HTERT RPE-1 (cell line): Measurements from ENCODE around the gene DUOXA2.
"Not testable (repeated sequence)": the region's sequence is repeated elsewhere in the genome, so short reads cannot be mapped to it uniquely, and the experiment has no call there.

Experiments
- in situ Hi-C: fragments of 300-500 bp; cut with MboI; formaldehyde crosslinking; loops from 4 replicates; pipeline ENCODE4 v1.14.3; 2020; ENCODE audit warnings: low sequenced_read_pairs

The DUOXA2 gene

GRCh38 chr15:45114076-45114750 is at the start of gene DUOXA2, which contains the start of gene DUOX2:
TSS of gene DUOXA2 (plus strand) at chr15:45114326. CDS start at chr15:45114606, 280 bp downstream.
TSS of gene DUOX2 (minus strand) at chr15:45114172. CDS start at chr15:45113411, 761 bp downstream.
- in situ Hi-C loops, result no loop called here

- in situ Hi-C loops, result no loop called here
These were observed 49.7 kb upstream of the DUOXA2 start for GRCh38 chr15:45064386-45064785.

DNA sequence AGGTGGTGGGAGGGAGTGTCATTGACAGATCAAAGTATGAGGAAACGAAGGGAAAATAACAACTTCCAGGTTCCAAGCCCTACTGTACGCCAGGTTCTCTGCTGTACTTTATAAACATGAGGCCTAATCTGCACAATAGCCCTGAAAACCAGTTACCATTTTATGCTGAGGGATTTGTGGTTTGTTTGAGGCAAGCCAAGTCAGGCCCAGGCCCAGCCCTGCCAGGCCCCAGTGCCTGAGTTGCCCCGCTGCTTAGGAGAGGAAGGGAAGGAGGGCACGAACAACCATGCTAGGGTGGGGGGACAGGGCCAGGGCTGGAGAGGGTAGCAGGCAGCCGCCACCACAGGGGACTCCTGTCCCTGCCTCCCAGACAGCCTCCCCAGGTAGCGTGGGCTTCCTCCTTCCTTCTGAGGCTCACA is 44.2 kb upstream of the DUOXA2 start:
- in situ Hi-C loops, result not testable (repeated sequence)

DNA sequence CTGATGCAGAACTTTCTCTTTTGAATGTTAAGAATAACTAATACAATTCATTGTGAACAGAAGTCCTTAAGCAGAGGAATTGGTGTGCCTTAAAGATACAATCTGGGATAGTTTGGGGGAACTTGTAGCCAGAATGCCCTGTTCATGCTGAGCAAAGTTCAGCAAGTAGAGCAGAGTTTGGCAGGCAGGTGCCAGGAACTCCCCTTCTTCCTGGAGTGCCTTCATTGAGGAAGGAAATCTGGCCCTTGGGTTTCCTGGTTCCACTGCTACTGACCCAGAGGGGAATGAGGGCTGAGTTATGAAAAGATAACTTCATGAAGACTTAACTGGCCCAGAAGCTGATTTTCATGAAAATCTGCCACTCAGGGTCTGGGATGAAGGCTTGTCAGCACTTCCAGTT is 40.5 kb upstream of the DUOXA2 start:
- in situ Hi-C loops, result not testable (repeated sequence)

DNA sequence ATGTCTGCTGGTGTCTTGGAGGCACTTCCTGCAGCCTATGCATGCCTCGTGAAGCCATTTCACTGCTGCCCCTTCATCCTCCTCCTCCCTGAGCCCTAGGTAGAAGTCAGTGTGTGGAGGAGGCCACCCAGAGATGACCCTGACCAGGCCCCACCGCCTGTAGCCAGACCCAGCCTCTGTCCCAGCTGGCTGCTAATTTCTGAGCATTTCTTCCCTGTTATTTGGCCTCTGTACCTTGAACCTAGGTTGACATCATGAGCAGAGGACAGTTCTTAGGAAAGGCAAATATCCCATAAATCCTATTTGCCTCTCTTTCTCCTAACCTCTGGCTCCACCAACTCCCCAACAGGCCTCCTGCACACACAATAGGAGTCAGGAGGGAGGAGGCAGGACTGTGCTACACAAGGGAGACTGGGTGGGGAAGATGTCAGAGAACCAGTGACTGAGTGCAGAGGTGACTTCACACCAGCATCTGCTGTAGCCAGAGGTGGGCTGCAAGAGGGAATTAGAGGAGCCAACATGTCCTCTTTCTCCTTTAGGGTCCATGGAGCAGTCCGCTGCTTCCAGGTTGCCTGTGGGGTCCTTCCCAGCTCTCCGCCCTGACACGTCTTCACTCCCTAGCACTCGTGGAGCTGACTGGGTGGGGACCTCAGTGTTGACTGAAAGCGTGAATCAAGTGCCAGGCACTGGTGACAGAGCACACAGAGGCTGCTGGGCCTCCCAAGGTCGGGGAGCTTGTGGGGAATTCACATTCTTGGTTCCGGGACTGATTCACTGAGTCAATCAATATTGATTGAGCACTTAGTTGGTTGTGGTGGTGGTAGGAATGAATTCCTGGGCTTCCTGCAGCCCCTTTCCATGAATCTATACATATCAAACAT is 38.4 kb upstream of the DUOXA2 start:
- in situ Hi-C loops, result not testable (repeated sequence)

GRCh38 chr15:45077391-45077790 is 36.7 kb upstream of the DUOXA2 start:
- in situ Hi-C loops, result not testable (repeated sequence)

DNA sequence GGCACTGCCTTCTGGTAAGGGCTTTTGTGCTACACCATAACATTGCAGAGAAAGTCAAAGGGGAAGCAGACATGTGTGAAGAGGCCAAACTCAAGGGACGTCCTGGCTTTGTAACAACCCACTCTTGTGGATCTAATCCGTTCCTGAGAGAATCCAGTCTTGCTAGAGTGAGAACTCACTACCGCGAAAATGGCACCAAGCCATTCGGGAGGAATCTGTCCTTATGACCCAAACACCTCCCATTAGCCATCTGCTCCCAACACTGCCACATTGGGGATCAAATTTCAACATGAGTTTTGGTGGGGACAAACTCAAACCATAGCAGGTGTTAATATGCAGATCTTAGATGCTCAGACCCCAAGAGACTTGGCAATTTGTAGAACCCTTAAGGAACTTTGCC is 34.9 kb upstream of the DUOXA2 start:
- in situ Hi-C loops, result not testable (repeated sequence)

DNA sequence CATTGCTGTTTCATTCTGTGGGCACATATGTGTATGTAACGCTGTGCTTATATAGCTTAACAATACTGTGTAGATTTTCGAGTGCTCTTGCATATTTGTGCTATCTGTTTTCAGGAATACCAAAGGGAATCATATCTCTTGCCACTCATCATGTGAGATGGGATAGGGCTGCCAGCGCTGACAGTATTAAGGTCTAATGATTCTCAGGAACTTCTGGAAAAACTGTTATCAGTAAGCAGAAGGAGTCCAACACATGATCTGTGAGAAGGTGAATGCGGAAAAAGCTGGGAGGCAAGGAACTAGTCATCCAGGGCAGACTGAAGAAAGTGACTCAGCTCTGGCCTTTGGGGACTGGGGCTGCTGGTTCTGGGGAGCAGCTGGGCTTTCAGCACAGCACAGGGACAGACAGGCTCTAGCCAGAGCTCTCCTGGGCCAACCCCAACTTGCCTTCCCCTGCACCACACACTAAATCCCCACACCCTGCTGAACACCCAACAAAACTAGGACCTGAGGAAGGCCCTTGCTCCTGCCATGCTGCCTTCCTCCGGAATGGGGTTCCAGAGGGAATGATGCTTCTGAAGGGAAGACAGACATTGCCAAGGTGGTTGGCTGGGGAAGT is 34.4 kb upstream of the DUOXA2 start:
- in situ Hi-C loops, result not testable (repeated sequence)

- in situ Hi-C loops, result not testable (repeated sequence)
These were observed 33.5 kb upstream of the DUOXA2 start for GRCh38 chr15:45080593-45080992.

GRCh38 chr15:45082412-45082811 is 31.7 kb upstream of the DUOXA2 start:
- in situ Hi-C loops, result not testable (repeated sequence)

- in situ Hi-C loops, result no loop called here
These were observed 30.9 kb upstream of the DUOXA2 start for GRCh38 chr15:45083223-45083622.

- in situ Hi-C loops, result no loop called here
These were observed 30.0 kb upstream of the DUOXA2 start for GRCh38 chr15:45084163-45084562.

- in situ Hi-C loops, result no loop called here
These were observed 26.6 kb upstream of the DUOXA2 start for GRCh38 chr15:45087513-45087912.

DNA sequence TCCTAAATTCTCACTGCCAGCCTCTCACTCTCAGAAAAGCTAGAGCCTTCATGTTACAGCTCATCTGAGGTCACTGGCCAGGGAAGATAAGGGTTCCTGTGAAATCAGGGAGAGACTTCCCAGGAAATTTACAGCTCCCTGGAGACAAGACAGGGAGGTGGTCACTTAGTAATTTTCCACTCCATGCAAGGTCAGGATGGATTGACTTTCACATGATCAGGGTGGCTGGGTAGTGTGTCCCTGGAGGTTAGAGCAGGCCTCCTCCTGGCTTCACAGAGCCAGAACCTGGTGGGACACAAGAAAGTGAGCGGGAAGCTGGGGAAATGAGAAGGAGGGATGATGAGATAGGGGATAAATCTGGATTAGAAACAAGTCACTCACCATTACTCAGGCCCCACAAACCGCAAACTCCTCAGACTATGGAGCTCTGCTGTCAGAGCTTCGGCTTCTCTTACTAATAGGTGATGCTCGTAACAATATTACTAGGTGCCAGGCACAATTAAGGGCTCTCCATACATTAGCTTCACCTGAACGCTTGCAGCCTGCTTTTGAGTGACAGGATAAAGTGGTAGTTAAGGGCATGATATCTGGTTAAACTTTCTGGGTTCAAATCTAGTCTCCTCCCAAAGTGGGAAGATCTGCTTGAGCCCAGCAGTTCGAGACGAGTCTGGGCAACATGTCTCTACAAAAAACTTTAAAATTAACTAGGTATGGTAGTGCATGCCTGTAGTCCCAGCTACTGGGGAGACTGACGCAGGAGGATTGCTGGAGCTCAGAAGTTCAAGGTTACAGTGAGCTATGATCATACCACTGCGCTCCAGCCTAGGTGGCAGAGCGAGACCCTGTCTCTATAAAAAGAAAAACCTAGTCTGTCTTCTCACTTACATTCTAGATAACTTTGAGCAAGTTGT is 25.1 kb upstream of the DUOXA2 start:
- in situ Hi-C loops, result no loop called here

DNA sequence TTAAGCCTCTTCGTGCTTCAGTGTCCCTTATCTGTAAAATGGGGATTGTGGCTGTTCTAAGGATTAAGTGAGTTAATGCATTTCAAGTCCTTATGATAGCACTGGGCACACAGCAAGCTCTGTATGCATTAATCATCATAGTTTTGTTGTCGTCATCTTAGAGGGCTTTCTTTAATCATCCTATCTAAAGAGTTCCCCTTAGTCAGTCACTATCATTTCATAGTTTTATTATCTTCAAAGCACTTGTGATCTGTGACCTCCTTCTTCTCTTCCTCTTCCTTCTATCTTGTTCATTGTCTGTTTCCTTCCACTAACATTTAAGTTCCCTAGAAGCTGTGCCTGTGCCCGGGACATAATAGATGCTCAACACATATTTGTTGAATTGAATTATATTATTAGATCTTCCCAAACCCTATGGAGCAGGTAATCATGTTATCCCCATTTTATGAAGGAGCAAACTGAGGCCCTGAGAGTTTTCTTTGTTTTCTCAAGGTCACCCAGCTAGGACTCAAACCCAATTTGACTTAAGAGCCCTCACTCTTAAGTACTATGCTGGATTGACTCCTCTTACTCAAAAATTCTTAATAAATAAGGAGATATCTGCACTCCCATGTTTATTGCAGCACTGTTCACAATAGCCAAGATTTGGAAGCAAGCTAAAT is 24.3 kb upstream of the DUOXA2 start:
- in situ Hi-C loops, result no loop called here

DNA sequence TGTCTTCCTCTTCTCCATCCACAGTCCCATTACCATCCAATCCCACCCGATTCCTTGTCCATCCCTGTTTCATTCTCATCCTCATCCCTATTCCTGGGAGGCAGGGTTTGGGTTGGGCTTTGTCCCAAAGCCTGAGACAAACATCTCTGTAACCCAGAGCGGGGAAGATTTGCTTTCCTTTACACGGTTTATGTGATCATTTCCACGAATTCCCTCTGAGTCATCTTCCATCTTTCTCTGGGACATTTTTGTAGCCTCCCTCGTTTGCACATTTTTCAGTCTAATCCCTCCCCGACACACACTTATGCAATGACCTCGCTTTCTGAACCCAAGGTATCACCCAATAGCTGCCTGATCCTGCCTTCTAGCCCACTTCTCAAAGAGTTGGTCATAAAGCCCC is 23.0 kb upstream of the DUOXA2 start:
- in situ Hi-C loops, result no loop called here

DNA sequence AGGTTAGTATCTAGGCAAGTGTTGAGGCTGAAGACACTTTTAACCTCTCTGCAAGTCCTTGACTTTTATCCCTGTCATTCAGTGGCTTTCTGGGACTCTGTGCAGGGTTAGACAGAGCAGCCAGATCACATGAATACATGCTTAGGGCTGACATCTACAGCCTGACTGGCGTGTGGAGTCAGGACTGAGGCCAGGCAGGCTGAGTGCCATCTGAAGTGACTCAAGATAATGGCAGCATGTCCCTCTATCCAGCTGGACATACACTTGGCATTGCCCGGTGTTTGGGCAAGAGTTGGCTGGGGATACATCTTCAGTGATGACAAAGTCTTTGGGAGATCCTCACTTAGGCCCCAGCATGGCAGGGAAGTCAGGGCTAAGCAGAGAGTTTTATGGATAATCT is 22.6 kb upstream of the DUOXA2 start:
- in situ Hi-C loops, result no loop called here

DNA sequence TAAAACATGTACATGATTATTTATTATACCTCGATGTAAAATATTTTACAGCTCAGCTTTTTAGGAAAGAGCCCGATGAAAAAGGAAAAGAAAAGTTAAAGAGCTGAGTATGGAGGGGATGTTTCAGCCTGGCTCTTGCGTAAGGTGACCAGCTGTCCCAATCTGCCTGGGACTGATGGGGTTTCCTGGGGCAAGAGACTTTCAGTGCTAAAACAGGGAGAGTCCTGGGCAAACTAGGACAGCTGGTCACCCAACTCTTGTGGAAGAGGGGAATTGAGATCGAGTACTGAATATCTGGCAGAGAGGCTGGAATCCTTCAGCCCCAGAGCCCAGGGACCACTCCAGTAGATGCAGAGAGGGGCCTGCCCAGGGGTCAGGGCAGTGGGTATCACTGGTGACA is 21.1 kb upstream of the DUOXA2 start:
- in situ Hi-C loops, result no loop called here

- in situ Hi-C loops, result no loop called here
These were observed 20.3 kb upstream of the DUOXA2 start for GRCh38 chr15:45093622-45094357.
